GM23338 (cell line): ENCODE results near the gene LMF2. TPM values are rescaled to one million over a fixed set of nuclear protein-coding genes. Genes with fewer than 3 reads are reported as not detected.

Experiments
- ATAC-seq: fragments of 200-7000 bp; cut with Tn5 transposase; 3 replicates; pipeline ENCODE4 v1.9.1; 2020
- DNase-seq: peaks from one replicate; pipeline ENCODE4 v3.0.0-alpha.2; 2015; ENCODE audit warnings: low spot score
- H2AFZ ChIP-seq: fragments of 200-600 bp; sonication (generic); 2 replicates; pipeline ENCODE4 v1.8.0; 2016; ENCODE audit warnings: antibody characterized with exemption, mild to moderate bottlenecking, moderate library complexity
- H3F3A ChIP-seq: fragments of 200-600 bp; sonication (generic); replicated peaks from 2 replicates; pipeline ENCODE4 v1.8.0; 2017; ENCODE audit warnings: antibody characterized with exemption, mixed run types, low read depth
- H3K27ac ChIP-seq: fragments of 200-600 bp; sonication (generic); 2 replicates; pipeline ENCODE4 v1.6.1; 2016; ENCODE audit warnings: low read depth
- H3K27me3 ChIP-seq: fragments of 200-600 bp; sonication (generic); 2 replicates; pipeline ENCODE4 v1.8.0; 2016; ENCODE audit warnings: mild to moderate bottlenecking, mixed run types, moderate library complexity; ENCODE audit not compliant: insufficient read depth
- H3K36me3 ChIP-seq: fragments of 200-600 bp; sonication (generic); 2 replicates; pipeline ENCODE4 v1.8.0; 2016; ENCODE audit warnings: mild to moderate bottlenecking; ENCODE audit not compliant: insufficient read depth
- H3K4me1 ChIP-seq: fragments of 200-600 bp; sonication (generic); 2 replicates; pipeline ENCODE4 v1.8.0; 2016; ENCODE audit warnings: mild to moderate bottlenecking, moderate library complexity; ENCODE audit not compliant: insufficient read depth
- H3K4me2 ChIP-seq: fragments of 200-600 bp; sonication (generic); 2 replicates; pipeline ENCODE4 v1.7.1; 2017; ENCODE audit warnings: mixed run types
- H3K4me3 ChIP-seq: fragments of 200-600 bp; sonication (generic); 2 replicates; pipeline ENCODE4 v1.6.1; 2016; ENCODE audit warnings: mixed run types
- H3K79me2 ChIP-seq: fragments of 200-600 bp; sonication (generic); replicated peaks from 2 replicates; pipeline ENCODE4 v1.8.0; 2017; ENCODE audit warnings: mild to moderate bottlenecking; ENCODE audit not compliant: insufficient read depth
- H3K9me2 ChIP-seq: fragments of 200-600 bp; sonication (generic); 2 replicates; pipeline ENCODE4 v1.8.0; 2017; ENCODE audit not compliant: insufficient read depth
- H4K20me1 ChIP-seq: fragments of 200-600 bp; sonication (generic); replicated peaks from 2 replicates; pipeline ENCODE4 v1.8.0; 2017; ENCODE audit warnings: mild to moderate bottlenecking; ENCODE audit not compliant: insufficient read depth
- H3K27ac Mint-ChIP-seq: 2 replicates; pipeline ENCODE4 v1.8.0; 2020; ENCODE audit warnings: inconsistent platforms, mild to moderate bottlenecking, moderate library complexity, mixed read lengths
- H3K27me3 Mint-ChIP-seq: 3 replicates; pipeline ENCODE4 v1.8.0; 2022; ENCODE audit warnings: low read depth, mild to moderate bottlenecking, moderate library complexity, mixed read lengths, inconsistent platforms; ENCODE audit not compliant: insufficient read depth, poor library complexity
- H3K36me3 Mint-ChIP-seq: 3 replicates; pipeline ENCODE4 v1.8.0; 2021; ENCODE audit warnings: low read depth, mild to moderate bottlenecking, inconsistent platforms, moderate library complexity, mixed read lengths
- H3K4me1 Mint-ChIP-seq: 3 replicates; pipeline ENCODE4 v1.8.0; 2020; ENCODE audit warnings: mild to moderate bottlenecking, inconsistent platforms, mixed read lengths
- H3K4me3 Mint-ChIP-seq: 3 replicates; pipeline ENCODE4 v1.8.0; 2021; ENCODE audit warnings: moderate library complexity, mild to moderate bottlenecking, inconsistent platforms, mixed read lengths
- H3K9me3 Mint-ChIP-seq: 3 replicates; pipeline ENCODE4 v1.8.0; 2020; ENCODE audit warnings: moderate library complexity, mild to moderate bottlenecking, inconsistent platforms, mixed read lengths
- CTCF ChIP-seq, 2 experiments: fragments of 200-600 bp in 1 of 2; sonication (generic) in 1 of 2; conservative IDR thresholded peaks; 2 replicates each; pipeline versions ENCODE4 v1.5.1 to v1.6.1; 2016 to 2017; ENCODE audit warnings: antibody characterized with exemption in 2 of 2, low read depth in 2 of 2, mild to moderate bottlenecking in 2 of 2, moderate library complexity in 1 of 2
- ETS1 ChIP-seq: IDR thresholded peaks from 2 replicates; pipeline ENCODE4 v1.6.1; 2016; ENCODE audit warnings: antibody characterized with exemption
- EZH2 ChIP-seq: fragments of 200-600 bp; sonication (generic); IDR thresholded peaks from one replicate; pipeline ENCODE4 v1.8.0; 2017; ENCODE audit warnings: antibody characterized with exemption, mild to moderate bottlenecking, low read depth; ENCODE audit not compliant: unreplicated experiment
- EZH2phosphoT487 ChIP-seq: fragments of 200-600 bp; sonication (generic); IDR thresholded peaks from one replicate; pipeline ENCODE4 v1.8.1; 2018; ENCODE audit warnings: antibody characterized with exemption; ENCODE audit not compliant: unreplicated experiment
- JUNB ChIP-seq: IDR thresholded peaks from one replicate; pipeline ENCODE4 v1.6.1; 2016; ENCODE audit warnings: antibody characterized with exemption; ENCODE audit not compliant: unreplicated experiment
- NANOG ChIP-seq: IDR thresholded peaks from 2 replicates; pipeline ENCODE4 v1.6.1; 2016; ENCODE audit warnings: antibody characterized with exemption, borderline replicate concordance
- REST ChIP-seq: IDR thresholded peaks from one replicate; pipeline ENCODE4 v1.6.1; 2018; ENCODE audit warnings: antibody characterized with exemption; ENCODE audit not compliant: unreplicated experiment
- STAT1 ChIP-seq: IDR thresholded peaks from one replicate; pipeline ENCODE4 v1.6.1; 2016; ENCODE audit warnings: antibody characterized with exemption; ENCODE audit not compliant: unreplicated experiment
- ZNF114 ChIP-seq: fragments of 250-450 bp; sonication (Bioruptor Pico); IDR thresholded peaks from 2 replicates; pipeline ENCODE4 v1.5.0; 2020; ENCODE audit warnings: mild to moderate bottlenecking, moderate library complexity
- ZNF462 ChIP-seq: fragments of 250-450 bp; sonication (Bioruptor Pico); IDR thresholded peaks from 2 replicates; pipeline ENCODE4 v1.5.0; 2020; ENCODE audit warnings: mild to moderate bottlenecking, moderate library complexity
- polyA plus RNA-seq: library from polyadenylated mRNA; unstranded; fragments of >200 nt; fragmentation: Nextera tagmentation; extraction: Ambion mirVana; gene quantifications from 2 replicates; pipeline ENCODE4 v1.2.1, GENCODE V29; 2016
- total RNA-seq: library from RNA; depleted of rRNA; stranded (reverse); fragments of >200 nt; shearing (Covaris generic); gene quantifications from 2 replicates; pipeline ENCODE4 v1.2.3, GENCODE V29; 2014

Gene LMF2
- total and polyA plus RNA-seq, 2 experiments from 2014 or later: 15.6 to 36.3 TPM

GRCh38 chr22:50519151-50519550, 11.6 kb upstream of the LMF2 start (continued):
- no peak for TF ChIP-seq ETS1
- no peak for TF ChIP-seq STAT1
- no peak for TF ChIP-seq EZH2
- no peak for TF ChIP-seq ZNF114 (CRISPR knock-in tag)
- no peak for TF ChIP-seq EZH2phosphoT487
- no peak for TF ChIP-seq ZNF462
- TF ChIP-seq NANOG: no peak

GRCh38 chr22:50518606-50519005, 11.1 kb upstream of the LMF2 start:
- no peak for ATAC-seq
- Histone ChIP-seq H3K79me2 (peaks cover 19% of the 10 kb centered on the region), H3K4me1 (no peaks in the 10 kb centered on the region), H3K27ac (no peak overlapping the region), H3K4me3 (no peak overlapping the region), H3K4me2 (no peak overlapping the region), H3K9me2 (no peaks in the 10 kb centered on the region), H2AFZ (no peak overlapping the region), H3F3A (no peaks in the 10 kb centered on the region), H3K27me3 (no peaks in the 10 kb centered on the region), H3K36me3 (no peaks in the 10 kb centered on the region; the same call in 1 of the 2 replicates), H4K20me1 (peaks cover 6% of the 10 kb centered on the region; the same call in 1 of the 2 replicates)
- no peak for DNase-seq
- Mint-ChIP-seq H3K27me3 (peaks cover 6% of the 10 kb centered on the region), H3K9me3 (no peaks in the 10 kb centered on the region; the same call in 2 of the 3 replicates), H3K27ac (no peak overlapping the region), H3K4me3 (no peak overlapping the region), H3K4me1 (no peaks in the 10 kb centered on the region; the same call in 2 of the 3 replicates), H3K36me3 (peaks cover 17% of the 10 kb centered on the region)
- TF ChIP-seq STAT1 (no peak), REST (no peak), JUNB (no peak), NANOG (no peak), CTCF (conservative IDR thresholded peaks at IDR 0.05; ENCODE audit: low read depth in 2 of 2) (no peak), EZH2phosphoT487 (no peak), ZNF114 (CRISPR knock-in tag) (no peak)
